Spleen (tissue), 11 donors: ENCODE data around the gene PAGE5. TPM values are rescaled to one million over a fixed set of nuclear protein-coding genes. Genes with fewer than 3 reads are reported as not detected.

Experiments
- DNase-seq: peaks from one replicate; pipeline ENCODE4 v3.0.0-alpha.2; 2020
- H3K27ac ChIP-seq, 8 donors: fragments of 200-600 bp; sonication (generic) in 7 of 8; 1 replicate in 4 of 8; 2 replicates in 4 of 8; pipeline versions ENCODE4 v1.5.0 to v1.8.0; 2016 to 2021; ENCODE audit warnings: inconsistent platforms in 4 of 8, mild to moderate bottlenecking in 4 of 8, moderate library complexity in 1 of 8
- H3K27me3 ChIP-seq, 7 donors: fragments of 200-600 bp; sonication (generic) in 6 of 7; replicated peaks in 1 of 7; 1 replicate in 4 of 7; 2 replicates in 3 of 7; pipeline versions ENCODE4 v1.5.0 to v1.8.0; 2016 to 2021; ENCODE audit warnings: inconsistent platforms in 3 of 7, mild to moderate bottlenecking in 1 of 7
- H3K36me3 ChIP-seq, 6 donors: fragments of 200-600 bp; sonication (generic) in 5 of 6; 1 replicate in 4 of 6; 2 replicates in 2 of 6; pipeline versions ENCODE4 v1.5.0 to v1.8.0; 2016 to 2021; ENCODE audit warnings: inconsistent platforms in 2 of 6
- H3K4me1 ChIP-seq, 6 donors: fragments of 200-600 bp; sonication (generic) in 5 of 6; 1 replicate in 3 of 6; 2 replicates in 3 of 6; pipeline versions ENCODE4 v1.5.0 to v1.8.0; 2016 to 2021; ENCODE audit warnings: inconsistent platforms in 3 of 6
- H3K4me3 ChIP-seq, 8 donors: fragments of 200-600 bp; sonication (generic) in 7 of 8; 1 replicate in 4 of 8; 2 replicates in 4 of 8; pipeline versions ENCODE4 v1.5.0 to v1.8.0; 2016 to 2021; ENCODE audit warnings: inconsistent platforms in 4 of 8, mild to moderate bottlenecking in 4 of 8, moderate library complexity in 2 of 8
- H3K9me3 ChIP-seq, 8 donors: fragments of 200-600 bp; sonication (generic) in 7 of 8; 1 replicate in 4 of 8; 2 replicates in 4 of 8; pipeline versions ENCODE4 v1.5.0 to v1.8.0; 2016 to 2021; ENCODE audit warnings: inconsistent platforms in 4 of 8
- POLR2A ChIP-seq, 3 donors: fragments of 450-650 bp; IDR thresholded peaks; one replicate each; pipeline ENCODE4 v1.5.1; 2017; ENCODE audit warnings: antibody characterized with exemption in 3 of 3, mild to moderate bottlenecking in 1 of 3
- POLR2AphosphoS5 ChIP-seq, 3 donors: sonication (generic); formaldehyde crosslinking; IDR thresholded peaks; one replicate each; pipeline ENCODE4 v1.5.1; 2017; ENCODE audit warnings: antibody characterized with exemption in 3 of 3
- WGBS, 5 donors: extraction: QIAGEN DNeasy Blood & Tissue Kit in 3 of 5; methylation state at CpG; one replicate each; pipeline versions ENCODE4 v1.1.5 to v1.1.7; 2013 to 2018; 5-methylcytosine and 5-hydroxymethylcytosine counted together
- intact Hi-C: fragments of 100-400 bp; cut with DNase I; formaldehyde crosslinking; loops from one replicate; pipeline ENCODE4 v1.15.0; 2023; ENCODE audit warnings: low total_unique reads
- polyA plus RNA-seq, 3 donors: library from polyadenylated mRNA; stranded (reverse); fragments of 200-250 nt; gene quantifications; one replicate each; pipeline ENCODE4 v1.2.1, GENCODE V29; 2013
- total RNA-seq, 7 donors: library from RNA; depleted of rRNA in 3 of 7; stranded (reverse); fragments of >200 nt in 3 of 7; fragmentation: NEBNext Ultra II Directional in 4 of 7; extraction: Animal tissue kit (Norgen Biotek cat#: 25700) in 4 of 7; gene quantifications; one replicate each; pipeline versions ENCODE4 v1.1.0 to v1.2.1, GENCODE V29; 2016 to 2021
- TF ChIP-seq, protein P1 (sequence below), 11 experiments: fragments of 200-600 bp in 7 of 11; fragments of 450-650 bp in 4 of 11; sonication (generic) in 4 of 11; IDR thresholded peaks in 8 of 11; conservative IDR thresholded peaks in 3 of 11; 1 replicate in 7 of 11; 2 replicates in 4 of 11; pipeline versions ENCODE4 v1.4.0 to v1.8.0; 2016 to 2021; ENCODE audit warnings: antibody characterized with exemption in 11 of 11, inconsistent platforms in 4 of 11, mild to moderate bottlenecking in 1 of 11
- donor health status: healthy with polysubstance abuse.
- donor health status: DM: no; HTN: no; CAD: no; lungs with moderate emphysema.
- donor health status: DM: no; HTN: no; CAD: no.
- donor health status: Bipolar disorder and iron deficiency.
- donor health status: healthy.
- donor health status: DM: no; HTN: no; CAD: no.
- donor health status: DM: yes; HTN: yes; CAD: no.

The PAGE5 gene
- total and polyA plus RNA-seq, 10 donors: 0.50 TPM; not detected in 9

- no peaks in the 10 kb centered on the region for H3K4me1 ChIP-seq
- intact Hi-C loops: no loop called here
- peaks cover 0 to 3% (median under 1%) of the 10 kb centered on the region in 8 donors for H3K9me3 ChIP-seq
- TF ChIP-seq POLR2AphosphoS5 (IDR thresholded peaks at IDR 0.05): no peak
- no peak for TF ChIP-seq POLR2A (IDR thresholded peaks at IDR 0.05)
- TF ChIP-seq, protein P1, sequence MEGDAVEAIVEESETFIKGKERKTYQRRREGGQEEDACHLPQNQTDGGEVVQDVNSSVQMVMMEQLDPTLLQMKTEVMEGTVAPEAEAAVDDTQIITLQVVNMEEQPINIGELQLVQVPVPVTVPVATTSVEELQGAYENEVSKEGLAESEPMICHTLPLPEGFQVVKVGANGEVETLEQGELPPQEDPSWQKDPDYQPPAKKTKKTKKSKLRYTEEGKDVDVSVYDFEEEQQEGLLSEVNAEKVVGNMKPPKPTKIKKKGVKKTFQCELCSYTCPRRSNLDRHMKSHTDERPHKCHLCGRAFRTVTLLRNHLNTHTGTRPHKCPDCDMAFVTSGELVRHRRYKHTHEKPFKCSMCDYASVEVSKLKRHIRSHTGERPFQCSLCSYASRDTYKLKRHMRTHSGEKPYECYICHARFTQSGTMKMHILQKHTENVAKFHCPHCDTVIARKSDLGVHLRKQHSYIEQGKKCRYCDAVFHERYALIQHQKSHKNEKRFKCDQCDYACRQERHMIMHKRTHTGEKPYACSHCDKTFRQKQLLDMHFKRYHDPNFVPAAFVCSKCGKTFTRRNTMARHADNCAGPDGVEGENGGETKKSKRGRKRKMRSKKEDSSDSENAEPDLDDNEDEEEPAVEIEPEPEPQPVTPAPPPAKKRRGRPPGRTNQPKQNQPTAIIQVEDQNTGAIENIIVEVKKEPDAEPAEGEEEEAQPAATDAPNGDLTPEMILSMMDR (IDR thresholded peaks at IDR 0.05 in 8 of 11, conservative IDR thresholded peaks at IDR 0.05 in 3 of 11): no peak
- DNase-seq: no peak
- H3K27ac ChIP-seq: no peak overlapping the region
- H3K27me3 ChIP-seq: peaks cover 0 to 5% (median 0%) of the 10 kb centered on the region in 7 donors
- H3K36me3 ChIP-seq: no peaks in the 10 kb centered on the region
- no peak overlapping the region for H3K4me3 ChIP-seq
Observed at GRCh38 chrX:55253528-55253927, 33.4 kb downstream of the PAGE5 start.

DNA sequence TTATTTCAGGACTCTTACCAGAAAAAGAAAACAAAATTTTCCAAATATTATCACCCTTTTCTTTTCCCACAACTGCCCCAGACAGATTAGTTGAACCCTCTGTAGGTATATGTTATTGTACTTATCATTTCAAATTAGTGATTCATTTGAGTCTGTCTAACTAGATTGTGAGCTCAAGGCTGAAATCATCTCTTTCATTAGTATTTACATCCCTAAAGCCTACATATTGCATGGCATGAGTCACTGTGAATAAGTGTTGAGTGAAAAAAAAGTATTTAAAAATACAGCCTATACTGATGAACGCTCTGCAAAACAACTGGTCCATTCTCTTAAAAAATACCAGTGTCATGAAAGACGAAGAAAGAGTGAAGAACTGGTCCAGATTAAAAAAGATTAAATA, 40.7 kb downstream of the PAGE5 start:
- DNase-seq: no peak
- Histone ChIP-seq H3K27me3 (peaks cover 0 to 2% (median 0%) of the 10 kb centered on the region in 7 donors), H3K4me1 (no peaks in the 10 kb centered on the region), H3K36me3 (no peaks in the 10 kb centered on the region), H3K4me3 (no peak overlapping the region), H3K9me3 (no peaks in the 10 kb centered on the region), H3K27ac (no peak overlapping the region)
- 71 to 94% (median 79%) methylated on average over 2 of the region's 2 CpGs for WGBS, 5 donors
- intact Hi-C loops: no loop called here
- TF ChIP-seq POLR2AphosphoS5 (IDR thresholded peaks at IDR 0.05): no peak
- TF ChIP-seq, protein P1 (IDR thresholded peaks at IDR 0.05 in 8 of 11, conservative IDR thresholded peaks at IDR 0.05 in 3 of 11): no peak
- TF ChIP-seq POLR2A (IDR thresholded peaks at IDR 0.05): no peak

- no peaks in the 10 kb centered on the region for H3K4me1 ChIP-seq
- H3K9me3 ChIP-seq: peaks cover 0 to 11% (median 0%) of the 10 kb centered on the region in 8 donors
- no peak within 1 kb of the TSS for H3K27ac ChIP-seq
- H3K4me3 ChIP-seq: no peak within 1 kb of the TSS
- no peak for DNase-seq
- H3K27me3 ChIP-seq: peaks cover 0 to 2% (median 0%) of the 10 kb centered on the region in 7 donors
- H3K36me3 ChIP-seq: no peaks in the 10 kb centered on the region
- TF ChIP-seq, protein P1 (IDR thresholded peaks at IDR 0.05 in 8 of 11, conservative IDR thresholded peaks at IDR 0.05 in 3 of 11): no peak
- TF ChIP-seq POLR2A (IDR thresholded peaks at IDR 0.05) (no peak), POLR2AphosphoS5 (IDR thresholded peaks at IDR 0.05) (no peak)
- intact Hi-C loops: no loop called here
- 33 to 91% (median 85%) methylated on average over 1 to 5 of the region's 5 CpGs for WGBS, 5 donors
Observed at GRCh38 chrX:55264816-55265215, 44.7 kb downstream of the PAGE5 start, which contains the start of gene PAGE3. Gene PAGE3, minus strand, starts transcription at chrX:55264916. Its CDS starts 1,013 bp downstream, at chrX:55263903.

Other genes with a start within 250 kb of the PAGE5 start
- under 1 TPM in 3 of 7 donors, not detected in 4; 0.28 to 0.52 (median 0.44) TPM for gene PFKFB1, start 226.2 kb upstream of the PAGE5 start, total RNA-seq
- gene PFKFB1, start 226.2 kb upstream of the PAGE5 start, polyA plus RNA-seq: under 1 TPM; 0.32 to 0.61 (median 0.32) TPM
- 10 to 100 TPM; 12.5 to 17.4 (median 15.5) TPM for gene APEX2, start 220.0 kb upstream of the PAGE5 start, total RNA-seq
- 10 to 100 TPM in 1 of 3 donors, 1 to 10 TPM in 2; 7.2 to 11.6 (median 9.3) TPM for gene APEX2, start 220.0 kb upstream of the PAGE5 start, polyA plus RNA-seq
- 100 to 1,000 TPM in 2 of 7 donors, 10 to 100 TPM in 3, 1 to 10 TPM in 2; 3.3 to 206 (median 30.0) TPM for gene ALAS2, start 189.4 kb upstream of the PAGE5 start, total RNA-seq
- 1 to 10 TPM in 1 of 3 donors, under 1 TPM in 2; 0.46 to 2.1 (median 0.46) TPM for gene ALAS2, start 189.4 kb upstream of the PAGE5 start, polyA plus RNA-seq
- 1 to 10 TPM in 1 of 7 donors, not detected in 6; 1.6 TPM for gene PAGE2B, start 145.3 kb upstream of the PAGE5 start, total RNA-seq
- under 1 TPM in 2 of 3 donors, not detected in 1; 0.53 to 0.61 TPM for gene PAGE2B, start 145.3 kb upstream of the PAGE5 start, polyA plus RNA-seq
- gene PAGE2, start 131.3 kb upstream of the PAGE5 start, total RNA-seq: not detected
- gene PAGE2, start 131.3 kb upstream of the PAGE5 start, polyA plus RNA-seq: under 1 TPM; 0.15 to 0.39 (median 0.35) TPM
- not detected for gene PAGE3, start 44.6 kb downstream of the PAGE5 start, total RNA-seq
- not detected for gene PAGE3, start 44.6 kb downstream of the PAGE5 start, polyA plus RNA-seq
- 10 to 100 TPM; 13.4 to 28.2 (median 18.7) TPM for gene MAGEH1, start 231.8 kb downstream of the PAGE5 start, total RNA-seq
- 10 to 100 TPM; 23.6 to 29.1 (median 24.6) TPM for gene MAGEH1, start 231.8 kb downstream of the PAGE5 start, polyA plus RNA-seq